Measurements from ENCODE around the gene TYRO3.

DNA sequence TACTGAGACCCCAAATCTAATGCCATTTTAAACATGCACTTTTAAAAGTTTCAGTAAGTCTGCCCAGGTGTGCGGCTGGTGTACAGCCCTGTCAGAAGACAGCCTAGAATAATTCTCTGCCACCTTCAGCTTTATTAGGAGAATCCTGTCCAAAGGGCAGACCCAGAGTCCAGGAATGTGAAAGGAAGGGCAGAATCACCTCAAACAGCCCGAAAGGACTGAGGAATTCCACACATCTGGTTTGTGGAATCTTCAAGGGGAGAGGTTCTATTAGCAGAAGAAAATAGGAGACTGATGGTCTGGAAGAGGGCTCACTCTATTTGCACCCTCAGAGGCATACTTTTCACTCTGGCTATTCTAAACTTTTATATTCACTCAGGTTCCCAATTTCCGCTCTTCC lies 46.6 kb downstream of the TYRO3 start:
- TF ChIP-seq POLR2A (IDR thresholded peaks at IDR 0.05; ENCODE audit: low read length) (no peak), GATA1 (IDR thresholded peaks at IDR 0.05; ENCODE audit: low read depth, low read length) (no peak)

Measured in erythroblast (primary cell).